GM18502 (cell line): Measurements from ENCODE around the gene TCEA3.
"Not testable (repeated sequence)": the region's sequence is repeated elsewhere in the genome, so short reads cannot be mapped to it uniquely, and the experiment has no call there.

Experiments
- ATAC-seq: cut with Tn5 transposase; IDR thresholded peaks from one replicate; pipeline ENCODE4 v1.9.1; 2021; ENCODE audit warnings: mild to moderate bottlenecking; ENCODE audit not compliant: unreplicated experiment, poor library complexity

Gene TCEA3

DNA sequence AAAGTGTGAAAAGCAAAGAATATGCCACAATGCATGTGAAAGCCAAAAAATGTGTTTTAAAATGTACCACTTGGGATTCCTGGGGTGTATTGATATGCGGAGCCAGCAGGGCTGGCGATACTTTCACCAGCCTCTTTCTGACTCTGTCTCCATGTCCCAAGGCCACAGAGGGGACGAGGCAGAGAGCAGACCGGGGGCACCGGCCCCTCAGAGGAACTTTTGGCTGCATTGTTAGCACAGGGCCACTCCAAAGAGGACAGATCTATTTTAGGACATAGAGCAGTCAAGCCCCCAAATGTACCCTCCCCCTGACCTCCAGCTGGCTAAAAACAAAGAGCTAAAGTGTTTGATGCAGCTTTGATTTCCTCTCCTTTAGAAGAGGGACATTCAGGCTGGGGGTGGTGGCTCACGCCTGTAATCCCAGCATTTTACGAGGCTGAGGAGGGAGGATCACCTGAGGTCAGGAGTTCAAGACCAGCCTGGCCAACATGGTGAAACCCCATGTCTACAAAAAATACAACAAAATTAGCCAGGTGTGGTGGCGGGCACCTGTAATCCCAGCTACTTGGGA lies 29.3 kb downstream of the TCEA3 start:
- ATAC-seq = no peak

GRCh38 chr1:23394684-23395083 lies 29.9 kb downstream of the TCEA3 start:
- no peak for ATAC-seq

DNA sequence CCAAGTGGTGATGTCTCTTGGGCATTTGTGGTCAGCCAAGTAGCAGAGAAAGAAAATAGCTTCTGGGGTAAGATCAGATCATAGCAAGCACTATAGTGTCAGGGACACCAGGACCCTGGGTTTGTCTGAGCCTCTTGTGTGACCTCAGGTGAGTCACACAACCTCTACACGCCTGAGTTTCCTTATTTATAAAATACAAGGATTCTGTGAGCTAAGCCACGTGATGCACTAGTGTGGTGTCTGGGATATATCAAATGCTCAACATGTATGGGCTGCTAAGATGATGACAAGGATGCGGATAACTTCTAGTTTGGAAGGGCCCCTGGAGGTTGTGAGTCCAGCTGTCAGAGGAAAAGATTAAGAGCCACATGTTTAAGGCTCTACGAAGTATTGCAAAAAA lies 30.4 kb downstream of the TCEA3 start:
- no peak for ATAC-seq

DNA sequence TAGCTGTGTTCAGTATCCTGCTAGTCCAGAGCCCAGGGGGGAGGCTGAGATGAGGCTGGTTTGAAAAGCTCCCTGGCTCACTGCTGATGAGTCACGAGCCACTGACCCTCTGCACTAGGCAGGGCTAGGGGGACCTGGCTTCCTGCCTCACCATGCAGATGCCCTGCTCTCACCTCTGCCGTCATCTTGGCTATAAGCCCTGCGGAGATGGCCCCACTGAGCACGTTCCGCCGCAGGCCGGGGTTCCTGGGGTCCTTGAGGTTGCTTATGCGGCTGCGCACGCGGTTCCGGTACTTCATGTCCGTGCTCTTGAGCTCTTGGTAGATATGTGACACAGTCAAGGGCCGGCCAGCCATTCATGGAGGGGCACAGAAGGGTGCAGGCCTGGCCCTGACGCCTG lies 30.8 kb downstream of the TCEA3 start:
- ATAC-seq = no peak

DNA sequence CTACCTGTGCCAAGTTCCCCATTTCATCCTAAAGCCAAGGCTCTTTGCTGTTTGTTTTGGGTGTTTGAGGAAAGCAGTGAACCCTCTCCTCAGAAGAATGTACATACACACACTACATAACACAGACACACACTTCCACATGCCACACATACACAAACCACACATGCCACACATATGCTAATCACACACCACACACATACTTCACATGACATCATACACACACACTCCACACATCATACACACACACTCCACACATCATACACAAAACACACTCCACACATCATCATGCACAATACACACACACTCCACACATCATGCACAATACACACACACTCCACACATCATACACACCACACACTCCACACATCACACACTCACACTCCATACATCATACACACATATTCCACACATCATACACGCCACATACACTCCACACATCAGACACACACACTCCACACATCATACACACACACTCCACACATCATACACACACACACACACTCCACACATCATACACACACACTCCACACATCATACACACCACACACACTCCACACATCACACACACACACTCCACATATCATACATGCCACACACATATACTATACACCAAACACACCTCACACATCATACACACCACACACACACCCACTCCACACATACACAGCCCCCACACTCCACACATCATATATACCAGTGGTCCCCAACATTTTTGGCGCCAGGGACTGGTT lies 32.3 kb downstream of the TCEA3 start:
- no peak for ATAC-seq

GRCh38 chr1:23389837-23390321 lies 34.7 kb downstream of the TCEA3 start:
- ATAC-seq = no peak

DNA sequence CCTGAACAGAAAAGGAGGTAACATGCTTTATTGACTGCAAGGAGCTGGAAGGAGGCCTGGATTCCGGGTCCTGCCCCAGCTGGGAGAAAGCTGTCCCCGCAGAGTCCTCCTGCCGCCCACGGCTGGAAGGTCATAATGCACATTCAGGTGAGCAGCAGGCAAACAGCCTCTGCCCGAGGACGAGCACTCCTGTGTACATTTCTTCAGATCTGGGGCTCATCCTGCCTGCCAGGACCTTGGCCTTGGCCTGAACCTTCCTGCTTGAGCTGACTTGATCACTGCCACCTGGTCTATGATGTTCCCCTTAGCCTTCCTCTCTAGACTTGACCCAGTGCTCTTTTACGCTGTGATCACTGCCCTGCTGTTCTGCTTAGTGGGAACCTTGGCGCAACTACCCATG lies 37.1 kb downstream of the TCEA3 start:
- ATAC-seq = no peak

DNA sequence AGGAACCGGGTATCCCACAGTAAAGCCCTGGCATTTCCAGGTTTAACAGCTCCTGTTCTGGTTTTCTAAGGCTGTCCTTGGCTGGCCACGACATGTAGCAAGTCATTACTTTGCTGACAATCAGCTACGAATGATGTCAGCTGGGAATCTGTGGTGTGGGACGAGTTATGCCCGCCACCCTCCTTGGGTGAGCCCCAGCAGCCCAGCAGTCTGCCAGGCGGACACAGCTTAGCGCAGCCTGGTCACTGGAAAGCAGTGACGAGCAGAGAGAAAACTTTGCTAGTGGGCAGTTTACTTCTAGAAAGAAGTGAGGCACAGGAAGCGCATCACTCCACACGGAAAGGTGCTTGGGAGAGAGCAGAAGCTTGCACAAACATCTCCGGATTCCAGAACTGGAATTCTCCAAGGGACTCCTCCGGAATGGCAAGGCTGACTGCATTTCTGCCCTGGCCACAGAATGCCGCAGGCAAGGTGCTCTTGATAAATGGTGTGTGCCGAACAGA lies 39.4 kb downstream of the TCEA3 start:
- ATAC-seq = no peak

DNA sequence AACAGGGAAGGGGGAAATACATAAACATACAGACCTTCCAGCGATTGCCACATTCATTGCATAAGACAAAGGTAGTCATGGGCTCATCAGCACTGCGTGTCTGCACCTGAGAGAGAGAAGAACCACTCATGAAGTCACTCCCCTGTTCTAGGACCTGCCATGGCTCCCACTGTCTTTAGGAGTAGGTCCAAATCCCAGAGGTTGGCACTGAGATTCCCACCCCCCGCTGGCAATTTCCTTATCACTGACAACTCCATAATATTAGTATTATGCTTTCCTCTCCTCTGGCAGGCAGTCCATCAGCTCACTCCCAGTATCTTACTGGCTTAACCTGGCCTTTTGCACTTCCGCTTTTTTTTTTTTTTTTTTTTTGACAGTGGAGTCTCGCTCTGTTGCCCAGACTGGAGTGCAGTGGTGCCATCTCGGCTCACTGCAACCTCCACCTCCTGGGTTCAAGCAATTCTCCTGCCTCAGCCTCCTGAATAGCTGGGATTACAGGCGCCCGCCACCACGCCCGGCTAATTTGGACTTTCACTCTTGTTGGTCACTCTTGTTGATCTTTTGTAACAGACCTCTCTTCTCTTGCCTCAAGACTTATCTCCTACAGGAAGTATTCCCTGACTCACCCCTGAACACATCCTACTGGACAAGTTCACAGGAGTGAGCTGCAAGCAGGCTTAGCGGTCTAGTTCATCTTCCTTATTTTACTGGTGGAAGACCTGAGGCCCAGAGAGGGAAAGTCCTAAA lies 40.1 kb downstream of the TCEA3 start:
- no peak for ATAC-seq

GRCh38 chr1:23383577-23384311 lies 40.8 kb downstream of the TCEA3 start:
- no peak for ATAC-seq

DNA sequence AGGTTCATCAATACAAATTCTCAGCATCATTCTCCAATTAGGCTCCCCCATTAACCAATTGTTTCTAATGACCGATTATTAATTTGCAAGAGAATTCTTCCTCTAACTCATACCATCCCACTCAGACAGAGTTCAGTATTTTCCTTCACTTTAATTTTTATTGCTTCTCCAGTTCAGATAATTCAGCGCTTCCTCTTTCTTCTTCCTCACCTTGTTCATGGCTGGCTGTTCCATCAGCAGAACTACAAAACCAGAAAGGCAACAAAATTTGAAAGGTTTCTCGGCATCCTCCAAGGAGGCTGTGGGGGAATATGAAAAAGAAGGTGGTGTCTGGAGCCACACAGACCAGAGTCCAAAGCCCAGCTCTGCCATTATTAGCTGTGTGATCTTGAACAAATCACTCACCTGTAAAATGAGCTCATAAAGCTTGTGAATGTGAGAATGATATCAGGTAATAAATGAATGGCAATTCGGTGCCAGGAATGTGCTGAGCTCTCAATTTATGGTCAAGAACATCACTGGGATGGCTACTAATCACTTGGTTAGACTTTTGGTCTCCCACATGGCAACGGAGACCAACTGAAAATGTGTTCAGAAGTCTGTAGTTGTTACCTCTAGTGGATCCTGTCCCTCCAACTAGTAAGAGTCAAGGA lies 43.2 kb downstream of the TCEA3 start:
- no peak for ATAC-seq

DNA sequence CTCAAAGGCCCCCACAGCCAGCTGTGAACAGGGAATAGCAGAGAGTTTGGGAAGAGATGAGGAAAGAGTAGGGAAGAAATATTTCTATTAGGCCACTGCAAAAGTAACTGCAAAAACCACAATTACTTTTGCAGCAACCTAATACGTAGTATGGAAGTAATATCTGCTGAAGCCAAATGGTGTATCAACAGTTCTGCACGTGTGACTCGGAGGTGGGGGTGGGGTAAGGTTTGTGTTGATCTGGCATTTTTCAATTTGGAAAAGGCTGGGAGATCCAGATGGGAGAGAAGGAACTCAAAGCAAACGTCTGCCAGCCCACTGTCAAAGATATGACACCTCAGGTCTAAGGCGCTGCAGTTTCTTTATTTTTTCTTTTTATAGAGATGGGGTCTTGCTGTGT lies 43.8 kb downstream of the TCEA3 start:
- no peak for ATAC-seq

DNA sequence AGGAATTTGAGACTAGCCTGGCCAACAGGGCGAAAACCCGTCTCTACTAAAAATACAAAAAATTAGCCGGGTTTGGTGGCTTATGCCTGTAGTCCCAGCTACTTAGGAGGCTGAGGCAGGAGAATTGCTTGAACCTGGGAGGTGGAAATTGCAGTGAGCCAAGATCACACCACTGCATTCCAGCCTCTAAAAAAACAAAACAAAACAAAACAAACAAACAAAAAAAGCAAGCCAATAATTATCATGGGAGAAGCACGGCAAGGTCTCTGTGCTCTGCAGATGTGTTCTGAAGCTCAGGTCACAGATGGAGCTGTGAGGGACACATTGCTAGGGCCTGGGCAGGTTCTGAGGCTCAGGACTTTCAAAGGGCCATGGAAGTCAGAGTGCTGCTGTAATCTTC lies 44.3 kb downstream of the TCEA3 start:
- ATAC-seq = not testable (repeated sequence)

DNA sequence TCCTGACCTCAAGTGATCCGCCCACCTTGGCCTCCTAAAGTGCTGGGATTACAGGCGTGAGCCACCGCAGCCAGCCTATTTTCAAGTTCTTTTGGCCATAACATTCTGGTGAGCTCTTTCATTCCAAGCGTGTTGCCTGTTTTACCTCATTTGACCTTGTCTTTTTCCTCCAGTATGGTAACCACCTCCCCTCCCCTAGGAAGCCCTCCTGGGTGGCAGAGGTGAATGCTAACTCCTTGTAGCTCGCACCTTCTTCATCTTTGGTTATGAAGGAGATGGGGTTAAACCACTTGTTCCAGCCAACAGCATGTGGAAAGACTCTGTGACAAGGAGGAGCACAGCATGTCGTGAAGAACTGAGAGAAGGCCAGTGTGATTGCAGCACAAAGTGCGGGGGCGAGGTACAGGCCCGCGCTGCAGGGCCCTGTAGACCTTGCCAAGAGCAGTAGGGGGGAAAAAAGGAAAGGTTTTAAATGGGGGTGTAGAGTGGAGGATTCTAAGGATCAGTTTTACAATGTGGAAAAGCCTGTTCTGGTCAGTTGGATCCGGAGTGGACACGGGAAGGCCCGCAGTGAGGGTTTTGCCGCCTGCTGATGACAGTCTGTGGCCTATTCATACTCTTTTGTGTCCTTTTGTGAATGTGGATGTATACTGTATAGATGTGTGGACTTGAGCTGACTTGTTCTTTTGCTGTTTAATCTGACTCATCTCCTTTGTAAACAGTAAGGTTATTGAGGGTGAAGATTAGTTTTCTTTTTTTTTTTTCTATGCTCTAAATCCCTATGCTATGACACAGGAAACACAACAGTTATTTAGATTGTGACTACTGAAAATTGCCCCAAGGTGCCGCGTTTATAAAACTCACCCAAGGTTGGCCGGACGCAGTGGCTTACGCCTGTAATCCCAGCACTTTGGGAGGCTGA lies 47.4 kb downstream of the TCEA3 start:
- no peak for ATAC-seq

DNA sequence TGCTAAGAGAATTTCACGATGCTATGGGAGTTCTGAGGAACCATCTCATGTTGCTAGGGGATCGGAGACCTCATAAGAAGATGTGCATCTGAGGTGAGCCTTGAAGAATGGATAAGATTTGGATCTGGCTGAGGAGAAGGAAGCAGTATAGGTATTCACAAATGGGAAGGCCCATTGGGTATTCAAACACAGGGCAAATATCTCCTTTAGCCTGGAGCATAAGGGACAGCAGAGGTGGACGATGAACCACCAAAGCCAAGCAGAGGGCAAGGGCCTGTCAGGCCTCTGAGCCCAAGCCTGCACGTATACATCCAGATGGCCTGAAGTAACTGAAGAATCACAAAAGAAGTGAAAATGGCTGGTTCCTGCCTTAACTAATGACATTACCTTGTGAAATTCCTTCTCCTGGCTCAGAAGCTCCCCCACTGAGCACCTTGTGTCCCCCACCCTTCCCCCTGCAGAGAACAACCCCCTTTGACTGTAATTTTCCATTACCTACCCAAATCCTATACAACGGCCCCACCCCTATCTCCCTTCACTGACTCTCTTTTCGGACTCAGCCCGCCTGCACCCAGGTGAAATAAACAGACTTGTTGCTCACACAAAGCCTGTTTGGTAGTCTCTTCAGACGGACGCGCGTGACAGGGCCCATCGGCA lies 50.3 kb downstream of the TCEA3 start:
- not testable (repeated sequence) for ATAC-seq

- ATAC-seq = no peak
These were observed 52.3 kb downstream of the TCEA3 start for GRCh38 chr1:23371987-23372880.

DNA sequence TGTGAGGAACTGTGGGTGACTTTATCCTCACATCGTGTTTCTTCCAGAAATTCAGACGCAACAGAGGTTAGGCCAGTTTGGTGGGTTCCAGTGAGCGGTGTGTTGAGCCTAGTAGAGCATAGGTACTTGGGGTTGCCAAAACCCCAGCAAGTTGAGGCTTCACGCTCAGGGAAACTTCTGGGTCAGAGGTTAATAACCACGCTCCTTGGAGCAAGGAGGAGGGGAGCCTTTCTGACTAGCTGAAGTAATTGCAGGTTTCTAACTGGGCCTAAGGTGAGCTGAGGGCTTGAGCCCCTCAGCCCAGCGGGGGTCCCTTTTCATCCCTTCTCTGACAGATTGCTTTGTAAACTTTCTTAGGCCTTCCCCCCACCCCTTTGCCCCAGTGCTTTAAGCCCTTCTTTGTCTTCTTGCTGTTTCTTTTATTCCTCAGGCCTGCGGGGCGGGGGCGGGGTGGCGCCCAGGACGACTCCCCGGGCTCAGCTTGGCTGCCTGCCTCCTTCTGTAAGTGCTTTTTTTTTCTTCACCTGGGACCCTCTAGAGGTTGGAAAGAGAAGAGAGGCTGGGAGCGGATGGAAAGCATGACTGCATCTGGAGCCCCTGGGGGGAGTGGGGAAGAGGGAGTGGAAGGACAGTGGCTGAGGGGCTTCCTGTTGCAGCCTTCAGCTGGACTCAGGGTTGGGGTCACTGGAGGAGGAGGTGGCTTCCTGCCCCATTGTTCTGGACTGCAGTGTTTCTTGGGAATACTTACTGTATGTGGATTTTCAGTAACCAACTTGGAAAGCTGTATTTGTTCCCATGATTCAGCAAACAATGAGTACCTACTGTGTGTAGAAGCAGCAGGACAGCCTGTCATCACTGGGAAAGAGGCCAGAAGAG lies 53.6 kb downstream of the TCEA3 start:
- ATAC-seq = no peak
